Superior temporal gyrus (tissue), 1 donor: ENCODE measurements around the gene FADS1.

Experiments
- DNase-seq: peaks from one replicate; pipeline ENCODE4 v3.0.0-alpha.2; 2016; ENCODE audit errors: extremely low spot score

Gene FADS1

GRCh38 chr11:61846362-61847020 lies 29.7 kb upstream of the FADS1 start:
- DNase-seq, result no peak

- no peak for DNase-seq
Measured at GRCh38 chr11:61844909-61845565, 28.2 kb upstream of the FADS1 start.

- no peak for DNase-seq
Measured at GRCh38 chr11:61842528-61842820, 25.7 kb upstream of the FADS1 start.

- DNase-seq, result peak; percentile 52
Measured at GRCh38 chr11:61841636-61842527, 25.1 kb upstream of the FADS1 start.

- no peak for DNase-seq
Measured at GRCh38 chr11:61840371-61840770, 23.6 kb upstream of the FADS1 start.

GRCh38 chr11:61839742-61840141 lies 22.9 kb upstream of the FADS1 start:
- DNase-seq, result no peak

GRCh38 chr11:61838921-61839320 lies 22.1 kb upstream of the FADS1 start:
- no peak for DNase-seq

GRCh38 chr11:61838501-61838900 lies 21.7 kb upstream of the FADS1 start:
- no peak for DNase-seq

- DNase-seq, result no peak
Measured at GRCh38 chr11:61837411-61838005, 20.7 kb upstream of the FADS1 start.

GRCh38 chr11:61836193-61836592 lies 19.4 kb upstream of the FADS1 start:
- DNase-seq, result no peak

GRCh38 chr11:61834278-61835048 lies 17.7 kb upstream of the FADS1 start:
- peak; percentile 31 for DNase-seq

- no peak for DNase-seq
Measured at GRCh38 chr11:61833926-61834277, 17.1 kb upstream of the FADS1 start.

- DNase-seq, result no peak
Measured at GRCh38 chr11:61833471-61833870, 16.7 kb upstream of the FADS1 start.

- no peak for DNase-seq
Measured at GRCh38 chr11:61832754-61833153, 16.0 kb upstream of the FADS1 start.

- DNase-seq, result no peak
Measured at GRCh38 chr11:61832207-61832606, 15.4 kb upstream of the FADS1 start.

GRCh38 chr11:61830237-61831105 lies 13.7 kb upstream of the FADS1 start:
- no peak for DNase-seq

GRCh38 chr11:61829806-61830205 lies 13.0 kb upstream of the FADS1 start:
- DNase-seq, result no peak

- DNase-seq, result peak; percentile 42
Measured at GRCh38 chr11:61828629-61829407, 12.0 kb upstream of the FADS1 start.

GRCh38 chr11:61828379-61828628 lies 11.5 kb upstream of the FADS1 start:
- no peak for DNase-seq
